Nephron progenitor cell (in vitro differentiated cells): ENCODE results near the gene ZNF76.

Source experiments
- DNase-seq: peaks from one replicate; pipeline ENCODE4 v3.0.0; 2021
- H3K27ac Mint-ChIP-seq: 2 replicates; pipeline ENCODE4 v1.8.0; 2021; ENCODE audit warnings: mild to moderate bottlenecking, moderate library complexity, mixed read lengths
- H3K27me3 Mint-ChIP-seq: 2 replicates; pipeline ENCODE4 v1.8.0; 2021; ENCODE audit warnings: mild to moderate bottlenecking, low read depth, mixed read lengths; ENCODE audit not compliant: poor library complexity
- H3K36me3 Mint-ChIP-seq: 2 replicates; pipeline ENCODE4 v1.8.0; 2021; ENCODE audit warnings: low read depth, mixed read lengths
- H3K4me1 Mint-ChIP-seq: 2 replicates; pipeline ENCODE4 v1.8.0; 2021; ENCODE audit warnings: mixed read lengths
- H3K4me3 Mint-ChIP-seq: 2 replicates; pipeline ENCODE4 v1.8.0; 2021; ENCODE audit warnings: mild to moderate bottlenecking, moderate library complexity, mixed read lengths
- H3K9me3 Mint-ChIP-seq: 2 replicates; pipeline ENCODE4 v1.8.0; 2021; ENCODE audit warnings: mild to moderate bottlenecking, moderate library complexity, mixed read lengths
- TF ChIP-seq, protein P1 (sequence below): fragments of 200-600 bp; sonication (generic); IDR thresholded peaks from 2 replicates; pipeline ENCODE4 v1.5.0; 2021; ENCODE audit warnings: antibody characterized with exemption

Gene ZNF76

DNA sequence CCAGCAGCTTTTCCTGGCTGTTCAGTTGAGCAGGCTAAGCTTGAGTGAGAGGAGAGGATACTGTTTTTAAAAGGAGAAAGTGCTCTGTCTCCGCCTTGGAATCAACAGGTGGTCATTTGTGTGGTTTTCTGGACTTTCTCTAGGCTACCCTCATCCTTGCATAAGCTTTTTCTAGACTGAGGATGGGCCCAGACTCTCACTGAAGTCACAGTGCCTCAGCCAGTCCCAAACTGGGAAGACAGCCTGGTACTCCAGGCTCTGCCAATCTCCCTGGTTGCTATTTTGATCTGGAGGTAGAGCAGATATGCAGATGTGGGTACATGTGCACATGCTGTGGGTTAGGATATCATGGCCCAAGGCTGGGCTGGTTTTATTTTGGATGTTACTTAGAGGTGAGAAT, 38.8 kb upstream of the ZNF76 start:
- Mint-ChIP-seq H3K4me1 (peaks cover 54% of the 10 kb centered on the region), H3K36me3 (peaks cover 13% of the 10 kb centered on the region), H3K9me3 (no peaks in the 10 kb centered on the region), H3K27me3 (peaks cover 4% of the 10 kb centered on the region), H3K27ac (no peak overlapping the region), H3K4me3 (no peak overlapping the region)
- DNase-seq: no peak
- TF ChIP-seq, protein P1, sequence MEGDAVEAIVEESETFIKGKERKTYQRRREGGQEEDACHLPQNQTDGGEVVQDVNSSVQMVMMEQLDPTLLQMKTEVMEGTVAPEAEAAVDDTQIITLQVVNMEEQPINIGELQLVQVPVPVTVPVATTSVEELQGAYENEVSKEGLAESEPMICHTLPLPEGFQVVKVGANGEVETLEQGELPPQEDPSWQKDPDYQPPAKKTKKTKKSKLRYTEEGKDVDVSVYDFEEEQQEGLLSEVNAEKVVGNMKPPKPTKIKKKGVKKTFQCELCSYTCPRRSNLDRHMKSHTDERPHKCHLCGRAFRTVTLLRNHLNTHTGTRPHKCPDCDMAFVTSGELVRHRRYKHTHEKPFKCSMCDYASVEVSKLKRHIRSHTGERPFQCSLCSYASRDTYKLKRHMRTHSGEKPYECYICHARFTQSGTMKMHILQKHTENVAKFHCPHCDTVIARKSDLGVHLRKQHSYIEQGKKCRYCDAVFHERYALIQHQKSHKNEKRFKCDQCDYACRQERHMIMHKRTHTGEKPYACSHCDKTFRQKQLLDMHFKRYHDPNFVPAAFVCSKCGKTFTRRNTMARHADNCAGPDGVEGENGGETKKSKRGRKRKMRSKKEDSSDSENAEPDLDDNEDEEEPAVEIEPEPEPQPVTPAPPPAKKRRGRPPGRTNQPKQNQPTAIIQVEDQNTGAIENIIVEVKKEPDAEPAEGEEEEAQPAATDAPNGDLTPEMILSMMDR: no peak

DNA sequence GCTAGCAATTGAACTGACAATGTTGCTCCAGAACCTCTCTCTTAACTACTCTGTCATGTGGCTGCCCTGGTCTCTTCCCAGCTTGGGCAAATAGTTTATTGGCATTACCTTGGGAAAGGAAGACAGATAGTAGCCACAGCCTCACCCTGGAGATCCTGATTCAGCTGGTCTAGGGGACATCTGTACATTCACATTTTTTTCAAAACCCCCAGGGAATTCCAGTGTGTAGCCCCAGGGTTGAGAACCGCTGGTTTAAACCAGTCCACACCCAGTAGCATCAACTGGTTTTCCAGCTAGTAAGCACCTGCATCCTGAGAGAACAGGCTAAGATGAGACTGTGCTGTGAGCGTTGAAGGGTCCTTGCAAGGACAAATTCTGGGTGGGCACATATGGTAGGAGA, 36.1 kb upstream of the ZNF76 start:
- peaks cover 4% of the 10 kb centered on the region for H3K27me3 Mint-ChIP-seq
- no peaks in the 10 kb centered on the region for H3K9me3 Mint-ChIP-seq

DNA sequence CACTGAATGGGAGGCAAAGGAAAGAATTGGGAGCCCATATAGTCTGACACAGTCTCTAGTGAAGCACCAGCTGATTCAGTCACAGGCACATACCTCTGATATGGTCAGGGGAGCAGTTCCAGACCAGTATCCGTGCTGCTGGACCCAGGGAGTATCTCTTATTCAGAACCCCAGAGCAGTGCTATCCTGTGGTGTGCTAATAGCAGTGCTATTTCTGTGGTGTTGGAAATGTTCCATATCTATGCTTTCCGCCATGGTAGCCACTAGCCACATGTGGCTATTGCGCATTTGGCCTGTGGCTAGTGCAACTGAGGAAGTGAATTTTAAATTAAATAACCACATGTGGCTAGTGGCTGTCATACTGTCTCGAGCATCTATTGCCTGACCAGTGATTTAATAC, 34.8 kb upstream of the ZNF76 start:
- TF ChIP-seq, protein P1: no peak
- DNase-seq: no peak
- H3K27ac Mint-ChIP-seq: no peak overlapping the region
- H3K4me1 Mint-ChIP-seq: peaks cover 14% of the 10 kb centered on the region
- peaks cover 26% of the 10 kb centered on the region for H3K36me3 Mint-ChIP-seq
- H3K4me3 Mint-ChIP-seq: no peak overlapping the region
- H3K9me3 Mint-ChIP-seq: no peaks in the 10 kb centered on the region
- H3K27me3 Mint-ChIP-seq: no peaks in the 10 kb centered on the region

More for the DNA sequence above, 36.1 kb upstream of the ZNF76 start:
- TF ChIP-seq, protein P1: no peak
- Mint-ChIP-seq H3K36me3 (peaks cover 17% of the 10 kb centered on the region), H3K4me3 (no peak overlapping the region), H3K27ac (no peak overlapping the region), H3K4me1 (peaks cover 27% of the 10 kb centered on the region)
- no peak for DNase-seq

- no peak for DNase-seq
- Mint-ChIP-seq H3K4me1 (no peaks in the 10 kb centered on the region), H3K4me3 (no peak overlapping the region), H3K27ac (no peak overlapping the region), H3K27me3 (no peaks in the 10 kb centered on the region), H3K9me3 (no peaks in the 10 kb centered on the region), H3K36me3 (peaks cover 51% of the 10 kb centered on the region)
- TF ChIP-seq, protein P1: no peak
Observed at GRCh38 chr6:35228481-35228880, 31.1 kb upstream of the ZNF76 start.

DNA sequence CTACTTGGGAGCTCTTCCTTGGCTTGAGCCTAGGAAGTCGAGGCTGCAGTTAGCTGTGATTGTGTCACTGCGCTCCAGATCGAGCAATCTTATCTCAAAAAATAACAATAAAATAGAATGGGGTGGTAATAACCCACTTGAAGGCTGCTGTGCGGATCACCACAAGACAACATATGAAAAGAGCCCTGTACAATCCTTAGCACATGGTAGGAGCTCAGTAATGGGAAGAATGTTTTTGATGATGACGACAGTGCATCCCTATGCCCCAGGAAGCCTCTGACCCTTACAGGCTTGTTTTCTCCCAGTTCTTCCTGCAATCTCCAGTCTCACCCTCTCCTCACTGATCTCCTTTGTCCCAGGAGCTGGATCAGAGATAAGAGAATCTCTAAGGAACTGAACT, 30.2 kb upstream of the ZNF76 start:
- no peaks in the 10 kb centered on the region for H3K27me3 Mint-ChIP-seq
- H3K4me1 Mint-ChIP-seq: no peaks in the 10 kb centered on the region
- peak overlapping the region; percentile 39 for H3K27ac Mint-ChIP-seq
- no peak overlapping the region for H3K4me3 Mint-ChIP-seq
- peaks cover 52% of the 10 kb centered on the region for H3K36me3 Mint-ChIP-seq
- no peaks in the 10 kb centered on the region for H3K9me3 Mint-ChIP-seq
- TF ChIP-seq, protein P1: no peak
- DNase-seq: no peak

GRCh38 chr6:35230498-35230897, 29.0 kb upstream of the ZNF76 start:
- H3K4me1 Mint-ChIP-seq: no peaks in the 10 kb centered on the region

More at GRCh38 chr6:35230498-35230897, 29.0 kb upstream of the ZNF76 start:
- TF ChIP-seq, protein P1: no peak
- Mint-ChIP-seq H3K27me3 (no peaks in the 10 kb centered on the region), H3K4me3 (no peak overlapping the region), H3K27ac (no peak overlapping the region), H3K36me3 (peaks cover 64% of the 10 kb centered on the region), H3K9me3 (peaks cover 5% of the 10 kb centered on the region)
- DNase-seq: no peak
